ENCODE data around the gene APBB2. TPM values are rescaled to one million over a fixed set of nuclear protein-coding genes. Genes with fewer than 3 reads are reported as not detected.

Gene APBB2
- total and polyA plus RNA-seq, 4 donors: 4.8 to 31.5 (median 11.2) TPM

DNA sequence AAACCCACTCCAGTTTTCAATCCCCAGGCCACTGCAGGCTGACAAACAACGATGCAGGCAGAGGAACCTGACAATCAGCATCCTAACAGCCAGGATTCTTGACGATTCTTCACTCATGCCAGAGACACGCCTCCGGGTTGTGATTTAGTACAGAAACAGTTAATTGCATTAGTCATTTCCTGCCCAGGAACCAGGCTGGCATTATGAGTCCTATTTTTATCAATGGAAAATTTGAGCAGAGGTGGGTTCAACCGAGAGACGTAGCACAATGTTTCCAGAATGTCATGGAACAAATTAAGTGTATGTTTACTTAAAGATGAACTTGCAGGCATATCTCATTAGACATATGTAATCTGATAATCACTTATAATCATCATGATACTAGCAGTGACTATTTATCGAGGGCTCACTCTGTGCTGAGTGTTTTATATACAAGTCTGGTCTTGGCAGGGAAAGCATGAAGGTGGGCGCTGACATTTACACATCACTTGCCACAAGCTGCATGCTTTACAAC lies 304.9 kb downstream of the APBB2 start:
- Histone ChIP-seq H3K4me3 (ENCODE audit: low read depth in 1 of 3, low read length in 3 of 3) (no peak overlapping the region), H3K36me3 (ENCODE audit: control insufficient read depth in 4 of 4, insufficient read depth in 3 of 4, low read depth in 1 of 4, low read length in 3 of 4) (no peaks in the 10 kb centered on the region), H3K27me3 (ENCODE audit: control insufficient read depth in 4 of 4, insufficient read depth in 4 of 4, low read length in 3 of 4) (no peaks in the 10 kb centered on the region), H3K9ac (ENCODE audit: low read depth in 1 of 2, low read length in 2 of 2) (no peak overlapping the region), H3K4me1 (ENCODE audit: control insufficient read depth in 4 of 4, insufficient read depth in 4 of 4, low read length in 3 of 4) (no peaks in the 10 kb centered on the region), H3K27ac (ENCODE audit: low read depth in 1 of 2, low read length in 2 of 2) (no peak overlapping the region), H3K9me3 (ENCODE audit: control insufficient read depth in 4 of 4, low read length in 3 of 4) (no peaks in the 10 kb centered on the region)
- WGBS: 72% methylated on average over 8 of the region's 8 CpGs
- DNase-seq (ENCODE audit: low spot score): no peak
- TF ChIP-seq GABPA (IDR thresholded peaks at IDR 0.05 in 1 of 2, conservative IDR thresholded peaks at IDR 0.05 in 1 of 2) (no peak), FOXA1 (IDR thresholded peaks at IDR 0.05) (no peak), NR2F2 (IDR thresholded peaks at IDR 0.05) (no peak), RXRA (IDR thresholded peaks at IDR 0.05) (no peak), JUND (IDR thresholded peaks at IDR 0.05) (no peak), HNF4G (IDR thresholded peaks at IDR 0.05) (no peak), YY1 (IDR thresholded peaks at IDR 0.05) (no peak)
- TF ChIP-seq, protein P1, sequence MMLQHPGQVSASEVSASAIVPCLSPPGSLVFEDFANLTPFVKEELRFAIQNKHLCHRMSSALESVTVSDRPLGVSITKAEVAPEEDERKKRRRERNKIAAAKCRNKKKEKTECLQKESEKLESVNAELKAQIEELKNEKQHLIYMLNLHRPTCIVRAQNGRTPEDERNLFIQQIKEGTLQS (IDR thresholded peaks at IDR 0.05): no peak
- TF ChIP-seq, protein P2, sequence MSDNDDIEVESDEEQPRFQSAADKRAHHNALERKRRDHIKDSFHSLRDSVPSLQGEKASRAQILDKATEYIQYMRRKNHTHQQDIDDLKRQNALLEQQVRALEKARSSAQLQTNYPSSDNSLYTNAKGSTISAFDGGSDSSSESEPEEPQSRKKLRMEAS (IDR thresholded peaks at IDR 0.05): no peak
- TF ChIP-seq, protein P3, sequence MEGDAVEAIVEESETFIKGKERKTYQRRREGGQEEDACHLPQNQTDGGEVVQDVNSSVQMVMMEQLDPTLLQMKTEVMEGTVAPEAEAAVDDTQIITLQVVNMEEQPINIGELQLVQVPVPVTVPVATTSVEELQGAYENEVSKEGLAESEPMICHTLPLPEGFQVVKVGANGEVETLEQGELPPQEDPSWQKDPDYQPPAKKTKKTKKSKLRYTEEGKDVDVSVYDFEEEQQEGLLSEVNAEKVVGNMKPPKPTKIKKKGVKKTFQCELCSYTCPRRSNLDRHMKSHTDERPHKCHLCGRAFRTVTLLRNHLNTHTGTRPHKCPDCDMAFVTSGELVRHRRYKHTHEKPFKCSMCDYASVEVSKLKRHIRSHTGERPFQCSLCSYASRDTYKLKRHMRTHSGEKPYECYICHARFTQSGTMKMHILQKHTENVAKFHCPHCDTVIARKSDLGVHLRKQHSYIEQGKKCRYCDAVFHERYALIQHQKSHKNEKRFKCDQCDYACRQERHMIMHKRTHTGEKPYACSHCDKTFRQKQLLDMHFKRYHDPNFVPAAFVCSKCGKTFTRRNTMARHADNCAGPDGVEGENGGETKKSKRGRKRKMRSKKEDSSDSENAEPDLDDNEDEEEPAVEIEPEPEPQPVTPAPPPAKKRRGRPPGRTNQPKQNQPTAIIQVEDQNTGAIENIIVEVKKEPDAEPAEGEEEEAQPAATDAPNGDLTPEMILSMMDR (IDR thresholded peaks at IDR 0.05; ENCODE audit: low read depth, low read length, missing input control): no peak
- TF ChIP-seq, protein P4, sequence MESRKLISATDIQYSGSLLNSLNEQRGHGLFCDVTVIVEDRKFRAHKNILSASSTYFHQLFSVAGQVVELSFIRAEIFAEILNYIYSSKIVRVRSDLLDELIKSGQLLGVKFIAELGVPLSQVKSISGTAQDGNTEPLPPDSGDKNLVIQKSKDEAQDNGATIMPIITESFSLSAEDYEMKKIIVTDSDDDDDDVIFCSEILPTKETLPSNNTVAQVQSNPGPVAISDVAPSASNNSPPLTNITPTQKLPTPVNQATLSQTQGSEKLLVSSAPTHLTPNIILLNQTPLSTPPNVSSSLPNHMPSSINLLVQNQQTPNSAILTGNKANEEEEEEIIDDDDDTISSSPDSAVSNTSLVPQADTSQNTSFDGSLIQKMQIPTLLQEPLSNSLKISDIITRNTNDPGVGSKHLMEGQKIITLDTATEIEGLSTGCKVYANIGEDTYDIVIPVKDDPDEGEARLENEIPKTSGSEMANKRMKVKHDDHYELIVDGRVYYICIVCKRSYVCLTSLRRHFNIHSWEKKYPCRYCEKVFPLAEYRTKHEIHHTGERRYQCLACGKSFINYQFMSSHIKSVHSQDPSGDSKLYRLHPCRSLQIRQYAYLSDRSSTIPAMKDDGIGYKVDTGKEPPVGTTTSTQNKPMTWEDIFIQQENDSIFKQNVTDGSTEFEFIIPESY (IDR thresholded peaks at IDR 0.05): no peak

DNA sequence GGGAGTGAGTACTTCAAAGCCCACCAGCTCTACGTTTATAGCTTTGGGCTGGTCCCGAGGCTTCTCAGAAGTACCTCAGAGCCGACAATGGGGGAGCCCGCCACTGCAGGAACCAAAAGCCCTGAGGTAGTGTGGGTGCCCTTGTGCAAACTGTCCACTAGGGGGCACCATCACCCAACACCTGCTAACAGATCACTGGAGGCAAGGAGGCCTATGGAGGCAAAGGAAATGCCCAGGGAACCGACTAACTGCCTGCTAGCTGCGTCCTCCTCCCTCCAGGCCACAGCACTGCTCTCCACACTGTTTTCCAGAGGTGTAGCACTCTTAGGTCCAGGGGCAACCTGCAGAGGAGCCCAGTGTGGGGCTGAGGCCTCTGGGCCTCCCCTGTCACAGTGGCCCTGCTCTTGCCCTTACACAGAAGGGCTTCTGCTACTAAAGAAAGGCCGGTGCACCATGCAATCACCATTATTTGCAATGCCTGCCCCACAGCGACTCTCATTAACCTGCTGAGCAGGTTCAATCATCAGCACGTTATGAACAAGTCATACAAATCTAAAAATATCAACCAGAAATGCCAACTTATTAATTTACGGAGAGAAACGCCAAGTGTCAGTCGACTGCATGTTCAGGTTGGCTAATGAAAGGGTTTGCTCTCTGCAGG lies 305.5 kb downstream of the APBB2 start:
- TF ChIP-seq SP1 (IDR thresholded peaks at IDR 0.05) (no peak), RAD21 (IDR thresholded peaks at IDR 0.05) (peak; percentile 73 to 79), FOXA1 (IDR thresholded peaks at IDR 0.05) (no peak)
- TF ChIP-seq, protein P3 (IDR thresholded peaks at IDR 0.05; ENCODE audit: low read depth, low read length, missing input control): peak; percentile 80
- H3K27me3 ChIP-seq (ENCODE audit: control insufficient read depth in 4 of 4, insufficient read depth in 4 of 4, low read length in 3 of 4): no peaks in the 10 kb centered on the region
- no peaks in the 10 kb centered on the region for H3K36me3 ChIP-seq (ENCODE audit: control insufficient read depth in 4 of 4, insufficient read depth in 3 of 4, low read depth in 1 of 4, low read length in 3 of 4)
- H3K9me3 ChIP-seq (ENCODE audit: control insufficient read depth in 4 of 4, low read length in 3 of 4): no peaks in the 10 kb centered on the region
- no peak overlapping the region for H3K9ac ChIP-seq (ENCODE audit: low read depth in 1 of 2, low read length in 2 of 2)
- no peaks in the 10 kb centered on the region for H3K4me1 ChIP-seq (ENCODE audit: control insufficient read depth in 4 of 4, insufficient read depth in 4 of 4, low read length in 3 of 4)
- peak; percentile 57 for DNase-seq (ENCODE audit: low spot score)
- WGBS: 60% methylated on average over 12 of the region's 12 CpGs
- no peak overlapping the region for H3K27ac ChIP-seq (ENCODE audit: low read depth in 1 of 2, low read length in 2 of 2)
- no peak overlapping the region for H3K4me3 ChIP-seq (ENCODE audit: low read depth in 1 of 3, low read length in 3 of 3)

Data from liver (tissue), 9 donors.